K562 (cell line): Measurements from ENCODE around the gene GADL1. TPM values are rescaled to one million over a fixed set of nuclear protein-coding genes. Genes with fewer than 3 reads are reported as not detected.

Experiments
- ATAC-seq: fragments of 200-7000 bp; cut with Tn5 transposase; 3 replicates; pipeline ENCODE4 v1.9.1; 2020; ENCODE audit warnings: moderate library complexity
- BruUV-seq: library from RNA; stranded (reverse); fragments of 400-500 nt; replicated peaks from 2 replicates; lab custom pipeline; 2021; lab: Mats Ljungman, UMichigan
- CTCF ChIA-PET: fragments of 300-600 bp; formaldehyde crosslinking; extraction: SDS; loops from one replicate; lab custom pipeline; 2021; ENCODE audit warnings: low intra/inter-chr PET ratio; lab: Yijun Ruan, JAX
- POLR2A ChIA-PET: fragments of 300-600, 350-650 bp; sonication (Branson Sonifier 250); formaldehyde crosslinking; extraction: SDS; loops from one replicate; lab custom pipeline; 2021; ENCODE audit warnings: antibody characterized with exemption, inconsistent platforms; lab: Yijun Ruan, JAX
- DNase-seq, 4 experiments: peaks; one replicate each; pipeline versions ENCODE4 v3.0.0 to v3.0.0-alpha.2; 2011 to 2018; ENCODE audit warnings: low spot score in 3 of 4, mixed read lengths in 3 of 4; ENCODE audit errors: extremely low read depth in 1 of 4
- FAIRE-seq: peaks from 2 replicates; lab custom pipeline; 2011; peaks lifted over from hg19 to GRCh38; lab: Jason Lieb, UNC
- H2AFZ ChIP-seq: 2 replicates; pipeline ENCODE4 v1.6.0; 2011; ENCODE audit warnings: low read depth, low read length, control low read depth, inconsistent platforms
- H3K27ac ChIP-seq: fragments of 200-600 bp; 3 replicates; pipeline ENCODE4 v1.8.0; 2011; ENCODE audit warnings: low read depth, mild to moderate bottlenecking, control low read depth, inconsistent platforms, low read length, moderate library complexity, mixed read lengths; ENCODE audit errors: extremely low read depth
- H3K27me3 ChIP-seq, 2 experiments: fragments of 300-600 bp in 1 of 2; 2 replicates in 1 of 2; 3 replicates in 1 of 2; pipeline versions ENCODE4 v1.6.0 to v1.8.0; 2011; ENCODE audit warnings: inconsistent platforms in 2 of 2, low read length in 2 of 2, mild to moderate bottlenecking in 1 of 2, mixed read lengths in 1 of 2, moderate library complexity in 1 of 2; ENCODE audit not compliant: control insufficient read depth in 2 of 2, insufficient read depth in 2 of 2
- H3K36me3 ChIP-seq: fragments of 300-600 bp; 3 replicates; pipeline ENCODE4 v1.8.0; 2011; ENCODE audit warnings: mild to moderate bottlenecking, low read length, inconsistent platforms; ENCODE audit not compliant: control insufficient read depth, insufficient read depth
- H3K4me1 ChIP-seq, 2 experiments: fragments of 200-600 bp in 1 of 2; replicated peaks in 1 of 2; 2 replicates in 1 of 2; 3 replicates in 1 of 2; pipeline versions ENCODE4 v1.5.1 to v1.8.0; 2011; ENCODE audit warnings: inconsistent platforms in 2 of 2, low read length in 2 of 2, mild to moderate bottlenecking in 1 of 2, mixed read lengths in 1 of 2, moderate library complexity in 1 of 2; ENCODE audit not compliant: control insufficient read depth in 2 of 2, insufficient read depth in 2 of 2
- H3K4me2 ChIP-seq: 2 replicates; pipeline ENCODE4 v1.6.1; 2011; ENCODE audit warnings: low read length, control low read depth, inconsistent platforms, mixed read lengths; ENCODE audit not compliant: insufficient read depth
- H3K4me3 ChIP-seq: fragments of 200-600 bp; sonication (generic), shearing (Covaris generic); 2 replicates; pipeline ENCODE4 v1.5.1; 2016; ENCODE audit warnings: control low read depth, inconsistent platforms
- H3K79me2 ChIP-seq: fragments of 200-600 bp; 3 replicates; pipeline ENCODE4 v1.8.0; 2011; ENCODE audit warnings: low read length, inconsistent platforms; ENCODE audit not compliant: control insufficient read depth, insufficient read depth
- H3K9ac ChIP-seq, 2 experiments: 2 replicates each; pipeline versions ENCODE4 v1.6.0 to v1.6.1; 2011; ENCODE audit warnings: low read depth in 2 of 2, low read length in 2 of 2, control low read depth in 1 of 2, inconsistent platforms in 1 of 2, mild to moderate bottlenecking in 1 of 2, mixed read lengths in 1 of 2; ENCODE audit not compliant: insufficient read depth in 1 of 2
- H3K9me1 ChIP-seq: one replicate; pipeline ENCODE4 v1.6.0; 2011; ENCODE audit warnings: inconsistent platforms, mild to moderate bottlenecking, low read length, moderate library complexity; ENCODE audit not compliant: control insufficient read depth, insufficient read depth
- H3K9me3 ChIP-seq: replicated peaks from 2 replicates; pipeline ENCODE4 v1.5.1; 2011; ENCODE audit warnings: low read depth, low read length, inconsistent platforms; ENCODE audit not compliant: control insufficient read depth, insufficient read depth
- H4K20me1 ChIP-seq: replicated peaks from 2 replicates; pipeline ENCODE4 v1.6.1; 2011; ENCODE audit warnings: low read length, inconsistent platforms, mixed read lengths; ENCODE audit not compliant: control insufficient read depth, insufficient read depth
- BCLAF1 ChIP-seq, 2 experiments: fragments of 450-650 bp in 1 of 2; IDR thresholded peaks; 2 replicates each; pipeline ENCODE4 v1.6.1; 2011 to 2017; ENCODE audit warnings: low read depth in 2 of 2, antibody characterized with exemption in 1 of 2, borderline replicate concordance in 1 of 2, low read length in 1 of 2, mild to moderate bottlenecking in 1 of 2, mixed read lengths in 1 of 2; ENCODE audit not compliant: control insufficient read depth in 1 of 2
- DPF2 ChIP-seq: fragments of 450-650 bp; IDR thresholded peaks from 2 replicates; pipeline ENCODE4 v1.6.1; 2016
- HNRNPLL ChIP-seq: fragments of 200-400 bp; formaldehyde crosslinking; IDR thresholded peaks from 2 replicates; pipeline ENCODE4 v1.6.1; 2017; ENCODE audit warnings: low read length, low read depth, mild to moderate bottlenecking; ENCODE audit not compliant: poor library complexity, severe bottlenecking
- MAFG ChIP-seq: fragments of 450-650 bp; conservative IDR thresholded peaks from 2 replicates; pipeline ENCODE4 v1.6.1; 2016; ENCODE audit warnings: missing genetic modification characterization, missing compliant biosample characterization
- PML ChIP-seq: IDR thresholded peaks from 2 replicates; pipeline ENCODE4 v1.6.1; 2012; ENCODE audit warnings: low read length, inconsistent platforms
- PTTG1 ChIP-seq: fragments of 450-650 bp; IDR thresholded peaks from 2 replicates; pipeline ENCODE4 v1.6.1; 2016; ENCODE audit warnings: low read depth, mild to moderate bottlenecking, missing genetic modification characterization, missing compliant biosample characterization
- SREBF2 ChIP-seq: sonication (generic); formaldehyde crosslinking; IDR thresholded peaks from 2 replicates; pipeline ENCODE4 v1.4.0; 2020; ENCODE audit warnings: mild to moderate bottlenecking, missing genetic modification reagents
- TOE1 ChIP-seq, 2 experiments: fragments of 450-650 bp in 1 of 2; sonication (generic) in 1 of 2; formaldehyde crosslinking in 1 of 2; IDR thresholded peaks; 2 replicates each; pipeline versions ENCODE4 v1.7.1 to v1.8.0; 2016 to 2022; ENCODE audit warnings: borderline replicate concordance in 2 of 2, mild to moderate bottlenecking in 2 of 2, antibody characterized with exemption in 1 of 2, inconsistent platforms in 1 of 2, low read depth in 1 of 2, missing genetic modification reagents in 1 of 2, moderate library complexity in 1 of 2
- ZNF232 ChIP-seq: sonication (generic); formaldehyde crosslinking; IDR thresholded peaks from 2 replicates; pipeline ENCODE4 v1.8.0; 2022; ENCODE audit warnings: mild to moderate bottlenecking, missing genetic modification reagents
- WGBS: fragments of 100-300 bp; shearing (Covaris generic); methylation state at CpG from one replicate; pipeline ENCODE4 v1.1.6; 2016; ENCODE audit warnings: low coverage, mixed read lengths; ENCODE audit not compliant: insufficient coverage; ENCODE audit errors: missing lambda C conversion rate; 5-methylcytosine and 5-hydroxymethylcytosine counted together
- in situ Hi-C: fragments of 300-500 bp; cut with MboI; formaldehyde crosslinking; loops from 4 replicates; pipeline ENCODE4 v1.15.0; 2018; ENCODE audit warnings: inconsistent platforms, mixed read lengths
- intact Hi-C: fragments of 100-400 bp; cut with micrococcal nuclease; formaldehyde crosslinking; loops from 2 replicates; pipeline ENCODE4 v1.14.2; 2022
- polyA plus RNA-seq, 8 experiments: library from polyadenylated mRNA; depleted of rRNA in 4 of 8; stranded (reverse) in 5 of 8; unstranded in 3 of 8; fragments of >200 nt; fragmentation: Nextera tagmentation in 2 of 8; fragmentation: Illumina TruSeq in 1 of 8; extraction: Ambion mirVana in 2 of 8; extraction: Trizol in 1 of 8; gene quantifications; 2 replicates each; pipeline versions ENCODE4 v1.2.1 to v1.2.3, GENCODE V29; 2011 to 2014; ENCODE audit warnings: inconsistent platforms in 1 of 8, missing spikeins in 1 of 8
- total RNA-seq, 7 experiments: library from RNA; depleted of rRNA in 6 of 7; stranded (reverse); fragments of >200 nt in 6 of 7; fragmentation: Illumina TruSeq in 2 of 7; extraction: Trizol in 2 of 7; gene quantifications; 2 replicates each; pipeline versions ENCODE4 v1.2.1 to v1.2.3, GENCODE V29; 2011 to 2021; ENCODE audit warnings: low replicate concordance in 1 of 7

GADL1 gene
- total and polyA plus RNA-seq, 9 of the 15 experiments (the other 6 are each of a cell fraction or from before 2014, with no cell fraction given): 0.07 TPM; not detected in 8

DNA sequence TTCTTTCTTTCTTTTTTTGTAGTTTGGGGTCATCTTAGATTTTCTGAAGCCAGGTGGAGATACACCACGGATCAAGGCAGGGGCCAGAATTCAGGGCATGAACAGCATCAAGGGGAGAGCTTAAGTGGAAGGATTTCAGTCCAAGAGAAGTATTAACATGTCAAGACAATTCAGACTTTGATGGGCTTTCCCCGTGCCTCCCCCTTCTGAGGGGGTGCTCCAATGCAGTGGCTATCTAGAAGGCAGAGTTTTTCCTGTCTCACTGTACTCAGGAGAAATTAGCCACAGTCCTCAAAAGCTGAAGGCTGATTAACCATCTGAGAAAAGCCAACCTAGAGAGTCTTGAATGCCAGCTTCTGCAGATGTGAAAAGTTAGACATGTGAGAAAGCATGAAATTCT lies 160.8 kb downstream of the GADL1 start:
- Histone ChIP-seq H3K4me1 (no peaks in the 10 kb centered on the region), H3K9me1 (no peaks in the 10 kb centered on the region), H3K9me3 (no peaks in the 10 kb centered on the region), H3K27ac (no peak overlapping the region), H3K9ac (no peak overlapping the region), H3K4me3 (no peak overlapping the region), H3K36me3 (no peaks in the 10 kb centered on the region), H3K79me2 (no peaks in the 10 kb centered on the region), H2AFZ (no peak overlapping the region), H4K20me1 (no peaks in the 10 kb centered on the region), H3K4me2 (no peak overlapping the region)
- no TSS peak for BruUV-seq
- in situ Hi-C loops: no loop called here
- 0% methylated on average over 2 of the region's 2 CpGs for WGBS
- no peak for FAIRE-seq
- ChIA-PET CTCF (no interaction called here), POLR2A (no interaction called here)
- ATAC-seq: no peak
- TF ChIP-seq PML (no peak), BCLAF1 (IDR thresholded peaks at IDR 0.05; ENCODE audit: borderline replicate concordance in 1 of 2, control insufficient read depth in 1 of 2, low read depth in 2 of 2, low read length in 1 of 2) (no peak), ZNF232 (CRISPR knock-in tag) (no peak), SREBF2 (no peak), DPF2 (no peak), HNRNPLL (no peak), MAFG (tag) (no peak), TOE1 (IDR thresholded peaks at IDR 0.05; ENCODE audit: borderline replicate concordance) (no peak), TOE1 (CRISPR knock-in tag; IDR thresholded peaks at IDR 0.05; ENCODE audit: borderline replicate concordance, low read depth) (no peak), PTTG1 (tag) (no peak)
- TF ChIP-seq, all 486 proteins: peak for 0
- DNase-seq: no peak
- H3K27me3 ChIP-seq: no peaks in the 10 kb centered on the region
- intact Hi-C loops: no loop called here
